AG09309 (cell line): ENCODE results near the gene ATP4B.

ENCODE experiments used
- DNase-seq: peaks from one replicate; pipeline ENCODE4 v3.0.0-alpha.2; 2010; ENCODE audit warnings: low read depth
- H3K4me3 ChIP-seq: 2 replicates; pipeline ENCODE4 v1.5.1; 2011; ENCODE audit warnings: mild to moderate bottlenecking, low read depth, low read length, moderate library complexity; ENCODE audit not compliant: control insufficient read depth
- TF ChIP-seq, protein P1 (sequence below): IDR thresholded peaks from 2 replicates; pipeline ENCODE4 v1.5.1; 2011; ENCODE audit warnings: mild to moderate bottlenecking, low read depth, low read length, inconsistent platforms; ENCODE audit not compliant: insufficient read depth, control insufficient read depth; ENCODE audit errors: missing control alignments

The ATP4B gene

DNA sequence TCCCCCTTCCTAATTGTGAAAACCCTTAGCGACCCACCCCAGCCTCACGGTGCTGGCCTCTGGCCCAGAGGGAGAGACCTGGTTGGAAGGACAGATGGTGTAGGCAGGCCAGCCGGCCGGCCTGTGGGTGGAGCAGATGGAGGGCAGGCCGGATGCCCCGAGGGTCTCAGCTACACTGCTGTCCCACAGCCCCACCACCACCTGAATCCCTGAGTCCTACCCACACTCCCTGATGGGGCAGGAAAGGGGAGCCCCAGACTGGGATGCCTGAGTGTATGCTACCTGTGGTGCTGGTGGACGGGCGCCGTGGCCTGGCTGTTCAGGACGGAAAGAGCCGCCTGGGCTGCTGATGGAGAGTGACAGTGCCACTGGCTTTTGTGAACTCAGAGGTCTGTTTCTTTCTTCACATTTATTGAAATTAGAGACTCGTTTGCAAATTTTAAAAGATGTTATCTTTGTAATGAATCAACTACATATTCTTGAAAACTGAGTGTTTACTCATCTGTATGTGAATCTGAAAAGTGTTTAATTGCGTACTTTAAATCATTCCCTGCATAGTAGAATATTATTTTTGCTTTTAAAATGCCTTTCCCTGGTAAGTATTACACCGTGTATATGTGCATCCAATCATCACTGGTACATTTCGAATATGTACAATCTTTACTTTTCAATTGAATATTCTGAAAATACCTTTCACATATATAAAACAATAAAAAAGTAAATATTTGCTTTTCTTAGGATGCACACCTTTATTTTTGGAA lies 37.8 kb downstream of the ATP4B start:
- TF ChIP-seq, protein P1, sequence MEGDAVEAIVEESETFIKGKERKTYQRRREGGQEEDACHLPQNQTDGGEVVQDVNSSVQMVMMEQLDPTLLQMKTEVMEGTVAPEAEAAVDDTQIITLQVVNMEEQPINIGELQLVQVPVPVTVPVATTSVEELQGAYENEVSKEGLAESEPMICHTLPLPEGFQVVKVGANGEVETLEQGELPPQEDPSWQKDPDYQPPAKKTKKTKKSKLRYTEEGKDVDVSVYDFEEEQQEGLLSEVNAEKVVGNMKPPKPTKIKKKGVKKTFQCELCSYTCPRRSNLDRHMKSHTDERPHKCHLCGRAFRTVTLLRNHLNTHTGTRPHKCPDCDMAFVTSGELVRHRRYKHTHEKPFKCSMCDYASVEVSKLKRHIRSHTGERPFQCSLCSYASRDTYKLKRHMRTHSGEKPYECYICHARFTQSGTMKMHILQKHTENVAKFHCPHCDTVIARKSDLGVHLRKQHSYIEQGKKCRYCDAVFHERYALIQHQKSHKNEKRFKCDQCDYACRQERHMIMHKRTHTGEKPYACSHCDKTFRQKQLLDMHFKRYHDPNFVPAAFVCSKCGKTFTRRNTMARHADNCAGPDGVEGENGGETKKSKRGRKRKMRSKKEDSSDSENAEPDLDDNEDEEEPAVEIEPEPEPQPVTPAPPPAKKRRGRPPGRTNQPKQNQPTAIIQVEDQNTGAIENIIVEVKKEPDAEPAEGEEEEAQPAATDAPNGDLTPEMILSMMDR, result no peak
- no peak for DNase-seq

DNA sequence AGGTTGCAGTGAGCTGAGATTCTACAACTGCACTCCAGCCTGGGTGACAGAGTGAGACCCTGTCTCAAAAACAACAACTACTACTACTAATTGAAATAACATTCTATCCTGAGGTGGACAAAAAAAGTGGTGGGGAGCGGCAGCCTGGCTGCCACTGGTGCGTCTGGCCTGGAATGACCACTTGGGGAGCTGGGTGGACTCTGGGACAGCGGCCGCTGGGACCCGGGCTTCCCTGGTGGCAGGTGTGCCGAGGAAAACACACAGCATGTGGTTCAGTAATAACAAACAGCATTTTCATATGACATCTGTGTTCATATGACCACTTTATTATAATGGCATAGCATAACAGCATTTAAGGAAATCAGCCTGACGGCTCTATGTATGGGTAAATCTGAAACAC lies 39.5 kb downstream of the ATP4B start:
- TF ChIP-seq, protein P1, result no peak
- no peak for DNase-seq
- no peak overlapping the region for H3K4me3 ChIP-seq

More for the DNA sequence above, 37.8 kb downstream of the ATP4B start:
- no peak overlapping the region for H3K4me3 ChIP-seq

DNA sequence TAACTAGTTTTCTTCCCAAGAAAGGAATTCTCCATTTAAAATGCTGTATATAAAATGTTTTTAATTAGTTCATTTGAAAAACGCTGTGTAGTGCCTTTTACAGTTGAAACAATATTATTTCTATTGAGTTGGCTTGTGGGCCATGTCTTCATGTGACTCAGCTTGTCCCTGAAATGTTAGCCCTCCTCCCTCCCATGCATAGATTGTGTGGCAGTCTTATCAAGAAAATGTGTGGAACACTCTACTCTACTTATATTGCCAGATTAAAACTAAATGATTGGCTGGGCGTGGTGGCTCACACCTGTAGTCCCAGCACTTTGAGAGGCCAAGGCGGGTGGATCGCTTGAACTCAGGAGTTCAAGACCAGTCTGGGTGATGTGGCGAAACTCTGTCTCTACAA lies 40.0 kb downstream of the ATP4B start:
- no peak for DNase-seq

DNA sequence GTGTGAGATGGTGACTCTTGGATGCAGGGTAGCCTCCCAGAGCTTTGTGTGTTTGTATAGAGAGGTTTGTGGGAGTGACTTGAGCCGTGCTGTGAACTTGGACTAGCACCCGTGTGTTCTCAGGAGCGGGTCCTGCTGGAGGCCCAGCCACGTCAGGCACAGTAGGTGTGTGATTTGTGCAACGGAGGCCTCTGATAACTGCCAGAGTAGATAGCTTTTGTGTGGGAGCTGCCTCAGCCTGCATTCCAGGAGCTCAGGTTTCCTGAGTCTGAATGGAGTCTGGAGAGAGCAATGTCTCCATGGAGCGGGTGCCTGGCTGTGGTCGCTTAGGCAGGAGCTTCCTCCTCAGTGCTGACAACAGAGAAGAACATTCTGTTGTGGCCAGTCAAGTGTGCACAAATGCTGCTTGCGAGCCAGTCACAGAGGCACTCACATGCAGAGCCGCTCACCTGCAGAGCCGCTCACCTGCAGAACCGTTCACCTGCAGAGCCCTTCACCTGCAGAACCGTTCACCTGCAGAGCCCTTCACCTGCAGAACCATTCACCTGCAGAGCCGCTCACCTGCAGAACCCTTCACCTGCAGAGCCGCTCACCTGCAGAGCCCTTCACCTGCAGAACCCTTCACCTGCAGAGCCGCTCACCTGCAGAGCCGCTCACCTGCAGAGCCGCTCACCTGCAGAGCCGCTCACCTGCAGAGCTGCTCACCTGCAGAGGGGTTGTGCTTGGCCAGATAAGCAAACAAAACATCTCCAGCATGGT lies 40.8 kb downstream of the ATP4B start:
- no peak overlapping the region for H3K4me3 ChIP-seq
- TF ChIP-seq, protein P1, result no peak
- DNase-seq, result no peak

More for the DNA sequence above, 40.0 kb downstream of the ATP4B start:
- no peak overlapping the region for H3K4me3 ChIP-seq
- TF ChIP-seq, protein P1, result no peak

DNA sequence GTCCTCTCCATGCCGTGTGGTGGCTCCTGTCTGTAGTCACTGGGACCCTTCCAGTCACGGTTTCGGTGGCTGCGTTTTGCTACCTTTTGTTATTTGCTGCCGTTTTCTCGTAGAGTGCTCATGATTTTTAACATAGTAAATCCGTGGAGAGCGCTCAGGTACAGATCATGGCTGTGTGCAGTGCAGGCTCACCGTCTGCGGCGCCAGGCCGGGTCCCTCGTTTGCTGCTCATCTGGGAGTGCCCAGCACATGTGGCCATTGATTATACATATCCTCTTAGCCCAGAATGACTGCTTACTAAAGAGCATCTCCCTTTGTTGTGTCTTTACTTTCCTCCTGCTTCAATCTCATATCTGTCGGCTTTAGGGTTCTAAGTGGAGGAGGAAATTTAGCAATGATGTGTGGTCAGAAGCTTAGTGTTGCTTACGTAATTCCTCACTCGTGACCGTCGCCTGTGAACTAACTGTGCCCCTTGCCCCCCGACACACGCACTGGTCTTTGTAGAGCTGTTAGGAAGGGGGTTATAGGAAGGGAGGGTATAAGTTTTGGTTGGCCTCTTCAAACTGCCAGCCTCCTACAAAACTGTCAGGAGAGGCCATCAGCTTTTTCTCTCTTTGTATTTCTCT lies 41.6 kb downstream of the ATP4B start:
- TF ChIP-seq, protein P1, result no peak
- H3K4me3 ChIP-seq, result no peak overlapping the region
- DNase-seq, result no peak

DNA sequence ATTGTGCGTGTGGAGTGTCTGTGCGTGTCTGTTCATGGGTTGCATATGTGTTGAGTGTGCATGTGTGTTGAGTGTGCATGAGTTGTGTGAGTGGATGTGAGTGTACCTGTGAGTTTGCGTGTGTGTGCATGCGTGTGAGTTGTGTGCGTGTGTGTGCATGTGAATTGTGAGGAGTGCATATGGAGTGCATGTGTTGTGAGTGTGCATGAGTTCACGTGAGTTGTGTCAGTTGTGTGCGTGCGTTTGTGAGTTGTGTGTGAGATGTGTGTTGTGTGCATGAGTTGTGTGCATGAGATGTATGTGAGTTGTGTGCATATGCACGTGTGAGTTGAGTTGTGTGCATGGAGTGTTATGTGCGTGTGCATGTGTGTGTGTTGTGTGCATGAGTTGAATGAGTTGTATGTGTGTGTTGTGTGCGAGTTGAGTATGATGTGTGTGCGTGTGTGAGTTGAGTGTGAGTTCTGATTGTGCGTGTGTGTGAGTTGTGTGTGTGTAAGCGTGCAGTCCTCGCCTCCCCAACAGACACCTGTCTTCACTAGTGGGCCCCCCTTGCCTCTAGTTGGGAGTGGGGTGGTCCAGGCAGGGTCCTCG lies 44.1 kb downstream of the ATP4B start:
- TF ChIP-seq, protein P1, result no peak
- H3K4me3 ChIP-seq, result no peak overlapping the region
- DNase-seq, result no peak
